OCI-LY7 (cell line): ENCODE results near the gene ETV3L. TPM values are rescaled to one million over a fixed set of nuclear protein-coding genes. Genes with fewer than 3 reads are reported as not detected.
"Not testable (repeated sequence)": the region's sequence is repeated elsewhere in the genome, so short reads cannot be mapped to it uniquely, and the experiment has no call there.

Source experiments
- BruUV-seq: library from RNA; stranded (reverse); fragments of 400-500 nt; replicated peaks from 2 replicates; lab custom pipeline; 2021; lab: Mats Ljungman, UMichigan
- CTCF ChIA-PET: fragments of 300-600 bp; sonication (Branson Sonifier 250); formaldehyde crosslinking; loops from one replicate; lab custom pipeline; 2022; ENCODE audit warnings: antibody characterized with exemption; ENCODE audit not compliant: unreplicated experiment; lab: Charles Lee
- POLR2A ChIA-PET: fragments of 300-600 bp; sonication (Branson Sonifier 250); formaldehyde crosslinking; loops from one replicate; lab custom pipeline; 2022; ENCODE audit warnings: antibody characterized with exemption; lab: Charles Lee
- DNase-seq: peaks from one replicate; pipeline ENCODE4 v3.0.0-alpha.2; 2015; ENCODE audit warnings: low spot score
- H2AFZ ChIP-seq: fragments of 200-600 bp; sonication (generic), shearing (Covaris generic); 2 replicates; pipeline ENCODE4 v1.6.1; 2014; ENCODE audit warnings: mild to moderate bottlenecking, antibody characterized with exemption, low read length, moderate library complexity
- H3K27ac ChIP-seq: fragments of 200-600 bp; sonication (generic); 2 replicates; pipeline ENCODE4 v1.5.1; 2014; ENCODE audit warnings: mixed run types, low read depth, mild to moderate bottlenecking, moderate library complexity, low read length, inconsistent platforms; ENCODE audit not compliant: poor library complexity, severe bottlenecking
- H3K36me3 ChIP-seq: fragments of 200-600 bp; sonication (generic); 2 replicates; pipeline ENCODE4 v1.6.1; 2014; ENCODE audit warnings: mild to moderate bottlenecking, antibody characterized with exemption, low read length, moderate library complexity, mixed read lengths; ENCODE audit not compliant: insufficient read depth
- H3K4me1 ChIP-seq: fragments of 200-600 bp; sonication (generic); 2 replicates; pipeline ENCODE4 v1.5.1; 2014; ENCODE audit warnings: mild to moderate bottlenecking, low read length; ENCODE audit not compliant: insufficient read depth, poor library complexity, severe bottlenecking
- H3K4me2 ChIP-seq: fragments of 200-600 bp; sonication (generic); 2 replicates; pipeline ENCODE4 v1.6.1; 2014; ENCODE audit warnings: mild to moderate bottlenecking, low read length
- H3K4me3 ChIP-seq: fragments of 200-600 bp; sonication (generic); 2 replicates; pipeline ENCODE4 v1.5.1; 2014; ENCODE audit warnings: mild to moderate bottlenecking, low read depth, low read length; ENCODE audit not compliant: poor library complexity, severe bottlenecking
- H3K79me2 ChIP-seq: fragments of 200-600 bp; sonication (generic); 2 replicates; pipeline ENCODE4 v1.6.1; 2016; ENCODE audit warnings: low read depth, mild to moderate bottlenecking, low read length, moderate library complexity, mixed read lengths; ENCODE audit not compliant: insufficient read depth
- H3K9me2 ChIP-seq: fragments of 200-600 bp; sonication (generic); 2 replicates; pipeline ENCODE4 v1.6.1; 2016; ENCODE audit warnings: mild to moderate bottlenecking, low read length, mixed read lengths; ENCODE audit not compliant: insufficient read depth
- H3K9me3 ChIP-seq: fragments of 200-600 bp; sonication (generic); 2 replicates; pipeline ENCODE4 v1.6.1; 2014; ENCODE audit warnings: mild to moderate bottlenecking, mixed run types, low read length, mixed read lengths
- H4K20me1 ChIP-seq: fragments of 200-600 bp; sonication (generic); 2 replicates; pipeline ENCODE4 v1.6.1; 2014; ENCODE audit warnings: mild to moderate bottlenecking, antibody characterized with exemption, low read length, moderate library complexity, mixed read lengths; ENCODE audit not compliant: insufficient read depth
- CTCF ChIP-seq: fragments of 200-600 bp; sonication (generic); conservative IDR thresholded peaks from 2 replicates; pipeline ENCODE4 v1.5.1; 2014; ENCODE audit warnings: mild to moderate bottlenecking, antibody characterized with exemption, low read length, moderate library complexity, mixed read lengths
- EZH2phosphoT487 ChIP-seq: fragments of 200-600 bp; sonication (generic); IDR thresholded peaks from 2 replicates; pipeline ENCODE4 v1.6.1; 2018; ENCODE audit warnings: low read depth, borderline replicate concordance, mild to moderate bottlenecking, mixed run types, antibody characterized with exemption, low read length, moderate library complexity, mixed read lengths
- intact Hi-C: fragments of 100-400 bp; cut with micrococcal nuclease; formaldehyde crosslinking; loops from one replicate; pipeline ENCODE4 v1.10.0; 2022; ENCODE audit not compliant: unreplicated experiment
- total RNA-seq, 2 experiments: library from RNA; depleted of rRNA in 1 of 2; stranded (reverse); fragments of >200 nt in 1 of 2; shearing (Covaris generic) in 1 of 2; gene quantifications; 2 replicates each; pipeline ENCODE4 v1.2.3, GENCODE V29; 2014 to 2022

Gene ETV3L
- total RNA-seq, 2 experiments from 2014 or later, result not detected

GRCh38 chr1:157073944-157074685 lies 25.5 kb downstream of the ETV3L start:
- intact Hi-C loops, result no loop called here
- Histone ChIP-seq H3K9me2 (0 out of 2 replicates have a peak, but pooled peaks cover 3% of the 10 kb centered on the region), H3K4me1 (no peaks in the 10 kb centered on the region), H4K20me1 (no peaks in the 10 kb centered on the region), H3K4me2 (no peak overlapping the region), H3K4me3 (no peak overlapping the region), H2AFZ (no peak overlapping the region), H3K9me3 (no peaks in the 10 kb centered on the region), H3K27ac (no peak overlapping the region), H3K79me2 (no peaks in the 10 kb centered on the region), H3K36me3 (no peaks in the 10 kb centered on the region)
- peak; percentile 23 for DNase-seq
- no TSS peak for BruUV-seq
- ChIA-PET CTCF (no interaction called here), POLR2A (interaction anchor here (0.7 kb wide), 1 partner anchor 43 kb away, joined by 3 read pairs; no protein-coding TSS in a partner anchor)
- TF ChIP-seq EZH2phosphoT487, result no peak
- peak; percentile 54 for TF ChIP-seq CTCF

- H2AFZ ChIP-seq, result no peak overlapping the region
- CTCF ChIA-PET, result no interaction called here
Measured at GRCh38 chr1:157069601-157070000, 30.0 kb downstream of the ETV3L start.

GRCh38 chr1:157059241-157059640 lies 40.4 kb downstream of the ETV3L start:
- CTCF ChIA-PET, H4K20me1 ChIP-seq, H3K27ac ChIP-seq, H3K4me1 ChIP-seq, H3K9me2 ChIP-seq, H3K9me3 ChIP-seq, H3K79me2 ChIP-seq, H3K4me3 ChIP-seq, H3K4me2 ChIP-seq, intact Hi-C loops, H2AFZ ChIP-seq, POLR2A ChIA-PET, DNase-seq, H3K36me3 ChIP-seq, BruUV-seq: not testable (repeated sequence)

More at GRCh38 chr1:157069601-157070000, 30.0 kb downstream of the ETV3L start:
- TF ChIP-seq CTCF (no peak), EZH2phosphoT487 (no peak)
- no peak overlapping the region for H3K27ac ChIP-seq
- H3K4me1 ChIP-seq, result no peaks in the 10 kb centered on the region
- DNase-seq, result no peak
- H3K9me3 ChIP-seq, result no peaks in the 10 kb centered on the region
- no peak overlapping the region for H3K4me3 ChIP-seq
- H3K9me2 ChIP-seq, result no peaks in the 10 kb centered on the region
- no peaks in the 10 kb centered on the region for H4K20me1 ChIP-seq
- POLR2A ChIA-PET, result no interaction called here
- no peak overlapping the region for H3K4me2 ChIP-seq
- H3K36me3 ChIP-seq, result no peaks in the 10 kb centered on the region
- no peaks in the 10 kb centered on the region for H3K79me2 ChIP-seq
- intact Hi-C loops, result no loop called here
- BruUV-seq, result no TSS peak
